HG03354 (cell line): ENCODE data around the gene ARFGAP3.

ENCODE experiments used
- ATAC-seq: cut with Tn5 transposase; IDR thresholded peaks from one replicate; pipeline ENCODE4 v1.9.1; 2021; ENCODE audit warnings: mild to moderate bottlenecking; ENCODE audit not compliant: unreplicated experiment, poor library complexity, severe bottlenecking

ARFGAP3 gene

DNA sequence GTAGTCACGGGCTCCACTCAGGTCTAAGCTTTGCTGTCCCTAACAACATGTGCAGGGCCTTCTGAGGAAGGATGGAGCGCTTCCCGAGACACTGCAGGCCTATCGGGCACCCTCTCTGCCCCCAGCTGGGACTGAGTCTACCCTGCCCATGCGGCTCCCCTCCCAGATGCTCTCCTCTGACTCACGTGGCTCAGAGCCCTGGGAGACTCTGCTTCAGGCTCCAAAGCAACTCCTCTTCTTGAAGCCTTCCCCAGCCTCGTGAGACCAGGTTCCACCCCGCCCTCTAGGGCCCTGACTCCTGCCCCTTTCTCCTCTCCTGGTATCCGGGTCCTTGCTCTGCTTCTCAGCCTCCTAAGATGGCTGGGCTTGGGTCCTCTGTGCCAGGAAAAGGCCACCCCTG is 28.4 kb upstream of the ARFGAP3 start:
- no peak for ATAC-seq

DNA sequence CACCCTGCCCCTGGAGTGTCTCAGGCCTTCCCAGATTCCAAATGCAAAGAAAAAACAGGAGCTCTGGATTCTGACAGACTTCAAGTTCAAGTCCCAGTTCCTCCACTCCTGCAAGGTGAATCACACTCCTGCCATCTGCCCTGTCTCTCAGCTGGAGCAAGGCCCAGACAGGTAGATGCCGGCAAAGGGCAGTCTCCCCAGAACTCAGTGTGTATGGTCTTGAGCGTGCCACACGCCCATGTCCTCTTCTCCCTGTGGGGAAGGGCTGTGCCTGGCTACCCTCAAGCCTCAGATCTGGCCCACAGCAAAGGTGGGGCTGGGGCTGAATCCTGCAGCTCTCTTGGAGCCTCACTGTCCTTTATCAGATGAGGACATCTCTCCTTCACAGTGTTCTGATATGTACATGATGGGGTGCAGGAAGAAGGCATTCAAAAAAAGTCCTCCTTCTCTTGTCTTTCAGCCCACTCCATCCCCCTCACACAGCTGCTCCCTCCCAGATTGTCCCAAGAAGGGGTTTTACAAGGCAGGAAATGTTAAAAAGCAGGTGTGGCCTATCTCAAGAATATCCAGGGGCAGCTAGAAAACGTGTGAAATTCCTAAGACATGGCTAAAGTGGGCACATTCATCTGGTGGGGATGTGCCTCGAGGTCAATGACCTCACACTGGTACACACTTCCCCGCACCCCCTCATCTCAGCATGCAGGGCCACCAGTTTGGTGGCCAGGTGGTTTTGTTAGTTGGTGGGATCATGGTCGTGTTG is 27.7 kb upstream of the ARFGAP3 start:
- ATAC-seq: no peak

DNA sequence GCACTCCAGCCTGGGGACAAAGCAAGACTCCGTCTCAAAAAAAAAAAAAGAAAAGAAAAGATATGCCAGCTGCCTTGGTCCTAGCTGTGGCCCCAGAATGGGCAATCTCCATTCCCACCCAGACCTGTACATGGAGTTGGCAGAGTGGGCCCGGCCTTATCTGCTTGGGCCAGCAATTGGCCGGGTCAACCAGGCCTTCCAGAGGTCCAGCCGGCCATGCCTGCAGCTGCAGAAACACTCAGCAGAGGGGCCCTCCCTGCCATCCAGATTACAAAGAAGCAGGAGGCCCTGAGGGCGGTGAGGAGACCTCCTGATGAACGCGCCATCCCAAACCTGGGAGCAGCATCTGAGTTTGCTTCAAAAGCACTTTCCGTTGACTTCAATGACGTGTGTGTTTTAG is 26.9 kb upstream of the ARFGAP3 start:
- ATAC-seq: no peak

DNA sequence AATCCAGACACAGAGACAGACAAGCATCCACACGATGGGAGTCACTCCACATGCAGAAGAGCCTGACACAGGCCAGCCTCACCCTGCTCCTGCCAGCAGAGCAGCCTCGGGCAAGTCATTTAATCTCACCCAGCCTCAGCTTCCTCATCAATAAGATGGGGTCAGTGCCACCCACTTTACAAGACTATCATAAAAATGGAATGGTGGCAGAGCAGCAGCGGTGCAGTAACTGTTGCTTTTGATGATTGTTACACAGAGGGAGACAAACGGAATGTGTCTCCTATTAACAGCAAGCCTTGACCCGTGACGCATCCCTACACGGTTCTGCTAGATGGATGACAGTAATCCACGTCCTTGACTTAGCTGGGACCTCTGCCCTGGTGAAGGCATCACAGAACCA is 26.0 kb upstream of the ARFGAP3 start:
- ATAC-seq: no peak

DNA sequence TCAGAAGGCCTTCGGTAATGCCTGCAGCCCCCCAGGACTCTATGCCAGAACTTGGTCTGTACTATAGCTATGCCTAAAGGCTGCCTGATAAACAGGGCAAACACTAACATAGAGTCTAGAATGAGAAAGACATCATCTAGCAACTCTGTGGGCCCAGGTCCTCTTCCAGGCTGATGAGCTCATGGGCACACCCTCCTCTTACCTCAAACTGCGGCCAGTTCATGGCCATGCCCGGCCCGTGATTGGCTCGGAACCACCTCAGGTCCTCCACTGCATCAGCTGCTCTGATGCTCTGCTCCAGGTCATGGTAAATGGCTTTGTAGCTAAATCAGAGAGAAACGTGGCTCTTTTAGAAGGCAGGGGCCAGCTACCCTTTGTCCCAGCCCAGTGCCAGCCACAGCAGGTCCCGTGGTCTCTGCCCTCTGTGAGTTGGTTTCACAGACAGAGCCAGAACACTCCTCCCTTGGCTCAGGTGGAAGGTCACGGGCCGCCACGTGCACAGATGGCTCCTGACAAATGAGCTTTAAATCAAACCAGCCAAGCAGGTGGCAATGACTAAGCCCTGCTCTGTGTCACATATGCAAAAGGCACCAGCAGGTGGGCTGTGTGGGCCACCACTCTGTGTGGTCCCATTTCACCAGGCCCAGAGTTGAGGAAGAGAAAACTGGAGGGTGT is 25.0 kb upstream of the ARFGAP3 start:
- ATAC-seq: no peak

DNA sequence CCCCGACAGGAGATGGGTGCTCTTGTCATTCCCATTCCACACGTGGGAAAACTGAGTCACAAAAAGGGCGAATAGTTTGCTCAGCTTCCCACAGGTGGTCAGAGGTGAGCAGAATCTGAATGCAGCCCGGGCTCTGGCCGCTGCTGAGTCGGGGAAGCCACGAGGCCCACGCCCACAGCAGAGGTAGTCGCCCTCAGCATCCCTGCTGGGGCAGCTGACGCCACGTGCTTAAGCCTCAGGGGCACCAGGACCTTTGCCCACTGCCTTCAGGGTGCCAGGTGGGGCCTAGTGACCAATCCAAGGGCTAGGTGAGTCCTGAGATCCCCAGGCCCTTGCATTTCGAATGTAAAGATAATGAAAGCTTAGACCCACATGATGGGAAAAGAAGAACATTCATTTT is 24.2 kb upstream of the ARFGAP3 start:
- ATAC-seq: no peak

DNA sequence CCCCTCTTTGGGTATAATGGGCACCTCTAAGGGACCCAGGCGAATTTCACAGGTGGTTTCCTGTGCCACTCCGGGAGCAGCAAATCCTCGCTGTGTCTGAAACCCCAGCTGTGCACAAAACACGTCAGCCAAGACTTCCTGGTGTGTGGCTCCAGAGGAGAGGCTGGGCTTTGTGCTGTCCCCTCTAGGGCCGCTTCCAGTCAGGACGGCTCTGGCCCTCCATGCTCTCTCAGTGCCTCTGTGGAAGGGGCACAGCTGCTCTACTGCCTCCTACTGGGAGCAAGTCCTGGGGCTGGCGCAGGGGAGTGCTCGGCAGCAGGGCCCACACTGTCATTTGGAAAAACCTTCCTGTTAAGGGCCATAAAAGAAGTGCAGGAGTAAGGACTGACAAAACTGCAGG is 23.7 kb upstream of the ARFGAP3 start:
- ATAC-seq: no peak

DNA sequence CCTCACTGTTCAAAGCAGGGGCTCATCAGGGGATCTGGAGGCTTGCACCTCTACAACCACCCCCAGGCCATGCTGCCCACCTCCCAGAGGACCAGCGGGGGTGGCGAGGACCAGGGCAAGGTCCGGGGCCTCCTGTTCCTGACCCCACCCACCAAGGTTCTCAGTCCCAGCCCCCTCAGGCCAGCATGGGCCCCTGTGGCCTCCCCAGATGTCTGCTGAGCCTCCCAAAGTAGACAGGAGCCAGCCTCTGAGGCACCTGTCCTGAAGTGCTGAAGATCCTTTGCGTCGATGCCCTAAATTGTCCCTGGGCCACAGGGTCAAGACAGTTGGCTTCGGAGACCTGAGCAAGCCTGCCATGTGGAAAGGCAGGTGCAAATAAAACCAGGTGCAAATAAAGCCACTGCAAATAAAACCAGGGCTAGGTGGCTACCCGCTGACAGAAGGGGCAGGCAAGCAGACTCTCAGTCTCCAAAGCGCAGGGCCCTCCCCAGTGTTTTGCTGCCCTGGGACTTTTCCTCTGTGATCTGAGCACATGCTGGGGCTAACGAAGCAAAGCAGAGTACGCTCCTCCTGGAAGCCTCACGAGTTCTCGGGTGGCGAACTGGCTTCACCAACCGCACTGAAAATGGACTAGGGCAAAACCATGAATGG is 22.4 kb upstream of the ARFGAP3 start:
- ATAC-seq: no peak

DNA sequence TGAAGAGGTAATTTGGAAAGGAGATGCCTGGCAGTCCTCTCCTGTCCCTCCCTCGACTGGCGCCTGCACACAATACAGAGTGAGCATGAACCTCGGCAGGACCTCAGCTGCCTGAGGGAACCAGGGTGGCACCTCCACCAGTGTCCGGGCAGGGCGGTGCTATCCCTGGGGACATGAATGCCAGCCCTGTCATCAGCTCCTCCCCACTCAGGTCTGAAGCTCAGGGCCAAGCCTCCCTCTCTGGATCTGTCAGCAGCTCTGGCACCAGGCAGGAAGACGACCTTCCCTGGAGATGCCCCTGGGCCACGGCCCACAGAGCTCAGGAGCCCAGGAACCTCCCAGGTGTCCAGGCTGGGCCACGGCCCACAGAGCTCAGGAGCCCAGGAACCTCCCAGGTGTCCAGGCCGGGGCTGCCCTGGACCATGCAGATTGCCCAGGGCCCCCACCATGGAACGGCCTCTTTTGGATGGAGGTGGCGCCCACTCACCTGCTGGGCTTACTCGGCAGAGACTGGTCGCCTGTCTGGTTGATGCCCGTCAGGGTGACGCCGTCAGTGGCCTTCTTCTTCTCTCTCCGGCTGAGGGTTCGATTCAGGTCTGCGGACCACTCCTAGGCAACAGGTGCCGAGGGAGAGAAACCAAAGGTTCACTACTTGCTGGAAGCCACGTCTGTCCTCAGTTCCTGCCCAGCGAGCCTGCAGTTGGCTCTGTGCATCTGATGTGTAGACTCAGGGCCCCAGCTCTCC is 21.7 kb upstream of the ARFGAP3 start:
- no peak for ATAC-seq

DNA sequence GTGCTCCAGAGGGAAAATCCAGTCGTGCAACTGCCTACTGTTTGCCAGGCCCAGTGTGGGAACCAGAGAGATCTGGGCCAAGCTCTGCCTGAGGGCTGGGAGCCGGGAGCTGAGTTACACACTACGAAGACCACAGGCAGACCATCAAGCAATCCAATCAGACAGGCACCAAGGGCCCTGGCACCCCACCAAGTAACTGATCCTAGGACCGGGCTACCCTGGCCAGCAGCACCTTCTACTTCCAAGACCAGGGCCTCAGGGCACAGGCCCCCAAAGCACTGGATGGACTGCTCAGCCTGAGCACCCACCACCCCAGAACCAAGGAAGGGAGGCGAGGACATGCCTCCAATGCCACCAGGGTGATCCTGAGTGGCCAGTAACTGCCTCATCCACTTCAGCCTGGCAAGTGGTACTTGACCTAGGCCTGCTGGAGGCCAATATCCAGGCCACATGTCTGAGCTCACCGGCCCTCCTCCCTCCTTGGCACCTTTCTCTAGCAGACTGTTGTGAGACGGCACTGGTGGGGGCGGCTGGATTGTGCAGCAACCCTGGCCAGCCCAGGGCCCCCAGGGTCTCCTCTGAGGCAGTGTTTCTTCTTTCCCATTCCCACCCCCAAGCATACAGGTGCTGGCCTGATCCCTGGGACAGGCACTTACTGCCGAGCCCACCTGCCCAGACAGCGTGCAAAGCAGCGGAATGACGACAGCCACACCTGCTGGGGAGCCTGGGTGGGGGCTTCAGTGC is 20.7 kb upstream of the ARFGAP3 start:
- ATAC-seq: no peak

DNA sequence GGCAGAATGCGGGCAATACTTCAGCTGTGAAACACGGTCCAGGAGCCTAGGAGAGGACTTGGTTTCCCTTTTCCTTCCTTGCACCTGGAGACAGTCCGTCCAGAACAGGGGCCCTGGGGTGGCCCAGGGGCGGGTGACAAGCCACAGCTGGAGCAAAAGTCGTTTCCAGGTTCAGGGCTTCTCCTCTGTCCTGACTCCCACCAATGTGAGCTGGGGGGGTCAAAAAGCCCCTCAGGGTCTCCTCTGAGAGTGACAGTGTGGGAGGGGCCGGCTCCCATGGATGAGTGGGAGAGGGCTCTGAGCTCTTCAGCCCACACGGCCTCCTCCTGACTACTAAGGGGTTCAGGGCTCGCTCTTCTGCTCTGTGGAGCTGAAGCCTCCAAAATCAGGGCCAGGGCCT is 20.1 kb upstream of the ARFGAP3 start:
- no peak for ATAC-seq

DNA sequence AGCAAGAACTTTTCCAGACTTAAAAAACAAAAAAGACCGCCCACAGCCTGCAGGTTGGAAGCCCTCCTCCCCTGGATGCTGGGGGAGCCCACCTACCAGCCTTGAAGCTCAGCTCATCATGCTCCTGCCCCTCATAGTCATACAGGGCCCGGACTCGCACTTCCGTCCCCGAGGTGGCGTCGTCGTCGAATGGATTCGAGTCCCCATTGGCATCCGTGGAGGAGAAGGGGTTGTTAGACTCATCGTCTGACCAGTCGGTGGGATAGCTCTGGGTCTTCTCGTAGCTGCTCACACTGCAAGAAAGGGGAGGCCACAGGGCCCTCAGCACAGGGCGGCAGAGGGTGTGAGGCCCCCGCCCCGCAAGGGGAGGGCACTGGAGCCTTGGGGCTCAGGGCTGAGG is 19.0 kb upstream of the ARFGAP3 start:
- ATAC-seq: no peak

DNA sequence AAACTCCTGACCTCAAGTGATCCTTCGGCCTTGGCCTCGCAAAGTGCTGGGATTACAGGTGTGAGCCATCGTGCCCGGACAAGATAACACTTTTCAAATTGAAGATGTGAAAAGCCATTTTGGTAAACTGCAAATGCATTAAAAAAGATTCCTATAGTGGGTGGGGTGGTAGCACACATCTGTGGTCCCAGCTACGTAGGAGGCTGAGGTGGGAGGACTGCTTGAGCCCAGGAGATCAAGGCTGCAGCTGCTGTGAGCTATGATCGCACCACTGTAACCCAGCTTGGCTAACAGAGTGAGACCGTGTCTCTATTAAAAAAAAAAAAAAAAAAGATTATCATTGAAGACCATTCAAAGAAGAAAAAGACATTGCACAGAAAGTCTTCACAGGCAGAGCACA is 16.9 kb upstream of the ARFGAP3 start:
- ATAC-seq: no peak

DNA sequence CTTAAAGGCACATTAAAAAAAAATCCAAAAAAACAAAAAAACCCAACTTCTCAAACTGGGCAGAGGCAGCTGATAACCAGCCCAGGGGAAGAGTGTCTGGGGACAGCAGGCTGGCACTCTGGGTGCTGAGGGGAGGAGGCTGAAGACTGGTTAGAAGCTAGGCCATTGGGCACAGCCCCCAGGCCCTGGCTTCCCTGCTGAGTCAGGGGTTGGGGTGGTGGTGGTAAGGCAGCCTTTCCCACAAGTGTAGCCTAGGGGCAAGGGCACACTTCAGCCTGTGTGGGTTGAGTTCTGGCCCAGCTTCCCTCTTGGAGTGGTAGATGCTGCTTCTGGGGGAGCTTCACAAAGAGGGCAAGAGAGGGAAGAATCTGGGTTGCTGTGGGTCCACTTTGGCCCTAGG is 16.3 kb upstream of the ARFGAP3 start:
- no peak for ATAC-seq

DNA sequence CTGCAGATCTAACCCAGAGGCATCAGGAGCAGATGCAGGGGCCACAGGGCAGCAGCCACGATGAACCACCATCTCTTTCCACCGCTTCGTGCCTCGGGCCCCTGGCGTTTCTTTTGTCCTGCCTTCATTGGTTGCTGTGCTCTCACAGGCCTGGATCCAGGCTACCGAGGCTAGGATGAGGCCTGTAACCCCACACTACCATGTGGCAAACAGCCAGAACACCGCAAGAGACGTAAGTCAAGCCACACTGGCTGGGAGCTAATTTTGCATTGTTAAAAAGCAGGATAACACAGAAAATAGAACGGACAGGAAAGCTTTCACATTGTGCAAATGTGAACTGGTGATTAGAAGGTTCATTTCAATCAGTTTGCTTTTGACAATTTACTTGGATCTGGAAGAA is 15.7 kb upstream of the ARFGAP3 start:
- ATAC-seq: no peak

DNA sequence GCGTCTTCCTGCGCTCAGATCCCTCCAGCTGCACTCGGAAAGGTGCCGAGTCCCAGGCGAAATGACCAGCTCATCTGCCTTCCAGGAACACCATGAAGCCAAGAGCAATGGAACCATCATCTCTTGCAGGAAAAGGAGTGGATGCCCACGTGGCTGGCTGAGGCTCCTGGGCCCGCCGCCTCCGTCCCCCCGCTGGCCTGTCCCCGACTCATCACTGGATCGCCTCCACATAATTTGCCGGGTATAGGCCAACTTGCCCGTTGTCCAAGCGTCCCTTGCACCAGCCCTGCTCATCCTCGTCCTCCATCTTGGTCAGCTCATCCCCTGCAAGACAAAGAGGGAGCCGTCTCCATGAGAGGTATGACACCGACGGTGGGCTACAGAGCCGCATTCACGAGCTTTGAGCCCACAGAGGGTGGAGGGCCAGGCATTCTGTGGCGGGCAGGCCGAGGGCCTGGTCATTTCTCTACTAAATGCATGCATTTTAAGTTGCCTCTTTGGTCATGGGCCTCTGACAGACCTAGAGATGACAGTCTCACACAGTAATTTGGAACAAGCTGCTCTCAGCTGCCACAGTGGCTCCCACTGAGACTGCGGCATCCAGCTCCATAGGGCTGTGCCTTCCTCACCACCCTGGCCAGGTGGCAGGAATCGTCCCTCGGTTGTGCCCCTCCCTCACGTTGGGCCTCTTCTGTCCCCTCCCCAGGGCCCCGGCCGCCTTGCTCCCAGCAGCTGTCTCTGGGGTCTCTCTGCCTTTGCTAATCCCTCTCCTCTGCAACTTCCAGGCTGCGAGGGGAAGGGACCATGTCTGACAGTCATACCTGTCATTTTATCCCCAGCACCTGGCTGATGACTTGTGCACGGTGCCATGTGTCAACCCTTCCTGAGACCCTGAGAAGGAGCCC is 14.3 kb upstream of the ARFGAP3 start:
- no peak for ATAC-seq

DNA sequence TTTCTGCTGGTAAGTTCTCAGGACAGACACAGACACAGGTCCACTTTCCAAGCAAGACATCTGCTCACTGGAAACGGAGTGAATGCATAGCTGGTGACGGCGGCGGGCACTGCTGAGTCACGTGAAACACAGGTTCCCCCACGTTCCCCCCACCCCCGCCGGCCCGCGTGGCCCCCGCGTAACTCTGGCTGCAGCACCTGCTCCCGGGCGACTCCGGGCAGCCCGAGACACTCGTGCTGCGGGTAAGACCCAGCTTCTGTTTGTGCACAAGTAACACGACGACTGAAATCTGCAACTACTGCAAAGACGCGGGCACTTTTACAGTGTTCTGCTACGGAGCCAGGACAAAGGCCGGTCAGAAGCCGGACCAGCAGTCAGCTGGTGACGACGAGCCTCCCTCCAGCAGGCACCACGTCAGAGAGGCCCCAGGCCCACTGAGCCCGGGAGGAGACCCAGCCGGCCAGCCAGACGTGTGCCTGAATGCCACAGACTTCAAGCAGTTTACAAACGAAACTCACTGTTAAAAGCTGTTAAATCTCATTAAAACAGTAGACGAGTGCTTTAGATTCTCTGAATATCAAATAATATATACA is 12.9 kb upstream of the ARFGAP3 start:
- no peak for ATAC-seq

DNA sequence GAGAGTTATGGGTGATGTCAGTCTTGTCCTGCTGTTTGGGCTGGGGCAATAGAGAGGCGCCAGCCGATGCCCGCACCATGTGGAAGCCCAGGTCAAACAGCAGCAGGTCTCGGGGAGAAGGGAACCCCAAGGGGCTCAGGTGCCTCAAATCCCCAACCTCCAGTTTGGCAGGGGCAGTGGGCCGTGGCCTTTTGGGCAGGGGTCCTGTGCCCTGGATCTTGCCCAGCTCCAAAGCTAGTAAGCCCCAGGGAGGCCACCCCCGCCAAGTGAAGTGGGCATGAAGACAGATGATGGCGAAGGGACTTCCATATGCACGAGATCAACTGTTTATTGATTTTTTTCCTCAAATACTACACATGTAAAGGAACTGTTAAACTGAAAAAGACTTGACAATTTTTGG is 12.4 kb upstream of the ARFGAP3 start:
- ATAC-seq: no peak
